Suprapubic skin (tissue), 4 donors: ENCODE data around the gene MYH6.

ENCODE experiments used
- CTCF ChIP-seq, 2 donors: fragments of 200-600 bp in 1 of 2; fragments of 450-650 bp in 1 of 2; sonication (generic) in 1 of 2; IDR thresholded peaks; one replicate each; pipeline ENCODE4 v1.5.1; 2016 to 2019; ENCODE audit warnings: antibody characterized with exemption in 2 of 2, mild to moderate bottlenecking in 1 of 2, moderate library complexity in 1 of 2
- EP300 ChIP-seq: sonication (generic); formaldehyde crosslinking; IDR thresholded peaks from one replicate; pipeline ENCODE4 v1.6.1; 2017; ENCODE audit warnings: antibody characterized with exemption
- POLR2A ChIP-seq, 2 donors: fragments of 450-650 bp; IDR thresholded peaks; one replicate each; pipeline ENCODE4 v1.6.1; 2017; ENCODE audit warnings: antibody characterized with exemption in 2 of 2, mild to moderate bottlenecking in 2 of 2, moderate library complexity in 2 of 2
- POLR2AphosphoS5 ChIP-seq, 3 donors: sonication (generic); formaldehyde crosslinking; IDR thresholded peaks; one replicate each; pipeline ENCODE4 v1.6.1; 2017; ENCODE audit warnings: antibody characterized with exemption in 3 of 3

DNA sequence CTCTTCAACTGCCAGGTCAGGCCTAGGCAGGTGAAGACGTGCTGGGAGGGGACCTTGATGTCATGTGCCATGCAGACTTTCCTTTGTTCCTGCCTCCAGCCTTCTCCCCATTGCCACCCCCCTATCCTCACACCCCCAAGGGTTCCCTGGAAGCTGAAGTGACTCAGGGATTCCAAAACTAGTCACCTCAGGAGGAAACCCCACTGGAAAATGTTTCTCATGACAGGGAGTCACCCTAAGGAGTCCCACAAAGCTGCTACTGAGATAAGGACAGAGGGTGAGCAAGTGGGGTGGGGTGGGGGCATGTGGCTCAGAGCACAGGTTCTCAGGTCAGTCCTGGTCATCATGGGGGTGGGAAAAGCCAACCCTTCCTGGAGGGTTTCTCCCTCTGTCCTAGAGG lies 37.9 kb downstream of the MYH6 start:
- TF ChIP-seq CTCF (IDR thresholded peaks at IDR 0.05) (no peak), POLR2A (IDR thresholded peaks at IDR 0.05) (no peak), POLR2AphosphoS5 (IDR thresholded peaks at IDR 0.05) (no peak), EP300 (no peak)
